CD14-positive monocyte (primary cell): ENCODE results near the gene CAMTA1. TPM values are rescaled to one million over a fixed set of nuclear protein-coding genes. Genes with fewer than 3 reads are reported as not detected.

Experiments used
- DNase-seq, 3 donors: peaks; one replicate each; pipeline ENCODE4 v3.0.0-alpha.2; 2011 to 2022
- H2AFZ ChIP-seq: 2 replicates; pipeline ENCODE4 v1.6.0; 2012; ENCODE audit warnings: mild to moderate bottlenecking, low read depth, low read length, inconsistent platforms; ENCODE audit not compliant: insufficient read depth, poor library complexity, severe bottlenecking
- H3K27ac ChIP-seq, 2 donors: 1 replicate in 1 of 2; 2 replicates in 1 of 2; pipeline ENCODE4 v1.5.1; 2012 to 2013; ENCODE audit warnings: low read length in 2 of 2, control low read depth in 1 of 2, inconsistent platforms in 1 of 2, low read depth in 1 of 2, mild to moderate bottlenecking in 1 of 2
- H3K27me3 ChIP-seq, 2 donors: one replicate each; pipeline versions ENCODE4 v1.6.0 to v1.6.1; 2011 to 2013; ENCODE audit warnings: low read length in 2 of 2; ENCODE audit not compliant: control insufficient read depth in 2 of 2, insufficient read depth in 2 of 2
- H3K36me3 ChIP-seq, 2 donors: replicated peaks in 1 of 2; 1 replicate in 1 of 2; 2 replicates in 1 of 2; pipeline versions ENCODE4 v1.5.1 to v1.6.1; 2012 to 2013; ENCODE audit warnings: low read length in 2 of 2, control low read depth in 1 of 2, inconsistent platforms in 1 of 2, mild to moderate bottlenecking in 1 of 2; ENCODE audit not compliant: insufficient read depth in 2 of 2, control insufficient read depth in 1 of 2
- H3K4me1 ChIP-seq, 2 donors: 1 replicate in 1 of 2; 2 replicates in 1 of 2; pipeline versions ENCODE4 v1.5.1 to v1.6.1; 2012 to 2013; ENCODE audit warnings: low read length in 2 of 2, control low read depth in 1 of 2, inconsistent platforms in 1 of 2, mild to moderate bottlenecking in 1 of 2, moderate library complexity in 1 of 2; ENCODE audit not compliant: insufficient read depth in 2 of 2, control insufficient read depth in 1 of 2
- H3K4me2 ChIP-seq: replicated peaks from 2 replicates; pipeline ENCODE3; 2012; ENCODE audit warnings: low read length, moderate library complexity, mild to moderate bottlenecking; ENCODE audit not compliant: poor library complexity, severe bottlenecking; ENCODE audit errors: extremely low read depth
- H3K4me3 ChIP-seq, 3 experiments: fragments of 200-600 bp in 1 of 3; sonication (generic) in 1 of 3; replicated peaks in 1 of 3; 1 replicate in 2 of 3; 2 replicates in 1 of 3; pipeline ENCODE4 v1.5.1; 2011 to 2013; ENCODE audit warnings: low read length in 3 of 3, mild to moderate bottlenecking in 3 of 3, control low read depth in 2 of 3, low read depth in 2 of 3, inconsistent platforms in 1 of 3, moderate library complexity in 1 of 3
- H3K79me2 ChIP-seq: 2 replicates; pipeline ENCODE4 v1.6.0; 2012; ENCODE audit warnings: mild to moderate bottlenecking, control low read depth, inconsistent platforms, low read length, moderate library complexity; ENCODE audit not compliant: insufficient read depth
- H3K9ac ChIP-seq: 2 replicates; pipeline ENCODE4 v1.6.0; 2017; ENCODE audit warnings: low read length, mild to moderate bottlenecking; ENCODE audit not compliant: insufficient read depth, poor library complexity, severe bottlenecking
- H3K9me3 ChIP-seq, 2 donors: replicated peaks in 1 of 2; 1 replicate in 1 of 2; 2 replicates in 1 of 2; pipeline versions ENCODE4 v1.5.1 to v1.6.1; 2012 to 2013; ENCODE audit warnings: low read length in 2 of 2, control low read depth in 1 of 2; ENCODE audit not compliant: control insufficient read depth in 1 of 2, insufficient read depth in 1 of 2
- H4K20me1 ChIP-seq: 2 replicates; pipeline ENCODE4 v1.6.0; 2012; ENCODE audit warnings: mild to moderate bottlenecking, low read length, control low read depth, moderate library complexity; ENCODE audit not compliant: insufficient read depth
- H3K27ac Mint-ChIP-seq, 7 donors: one replicate each; pipeline ENCODE4 v1.8.0; 2020; ENCODE audit warnings: mild to moderate bottlenecking in 7 of 7, mixed read lengths in 7 of 7, moderate library complexity in 6 of 7, inconsistent platforms in 2 of 7
- H3K27me3 Mint-ChIP-seq, 3 donors: one replicate each; pipeline ENCODE4 v1.8.0; 2021 to 2022; ENCODE audit warnings: low read depth in 3 of 3, mild to moderate bottlenecking in 3 of 3, mixed read lengths in 3 of 3, moderate library complexity in 3 of 3, inconsistent platforms in 1 of 3
- H3K36me3 Mint-ChIP-seq, 2 donors: one replicate each; pipeline ENCODE4 v1.8.0; 2020; ENCODE audit warnings: mixed read lengths in 2 of 2, inconsistent platforms in 1 of 2, mild to moderate bottlenecking in 1 of 2
- H3K4me1 Mint-ChIP-seq: one replicate; pipeline ENCODE4 v1.8.0; 2020; ENCODE audit warnings: mild to moderate bottlenecking, mixed read lengths
- H3K4me3 Mint-ChIP-seq, 2 donors: one replicate each; pipeline ENCODE4 v1.8.0; 2020; ENCODE audit warnings: mild to moderate bottlenecking in 2 of 2, mixed read lengths in 2 of 2, moderate library complexity in 1 of 2
- H3K9me3 Mint-ChIP-seq, 7 donors: one replicate each; pipeline ENCODE4 v1.8.0; 2020 to 2022; ENCODE audit warnings: mixed read lengths in 7 of 7, mild to moderate bottlenecking in 6 of 7, moderate library complexity in 6 of 7, inconsistent platforms in 2 of 7
- CTCF ChIP-seq: fragments of 200-600 bp; IDR thresholded peaks from one replicate; pipeline ENCODE4 v1.8.0; 2022; ENCODE audit warnings: antibody characterized with exemption, mild to moderate bottlenecking
- WGBS: methylation state at CpG from one replicate; pipeline ENCODE4 v1.1.5; 2013; ENCODE audit warnings: missing lambda C conversion rate; ENCODE audit not compliant: insufficient coverage; 5-methylcytosine and 5-hydroxymethylcytosine counted together
- intact Hi-C, 2 donors: fragments of 100-400 bp; cut with micrococcal nuclease; formaldehyde crosslinking; loops; one replicate each; pipeline versions ENCODE4 v1.15.0 to v1.15.1; 2023
- polyA plus RNA-seq, 3 donors: library from polyadenylated mRNA; depleted of rRNA in 1 of 3; unstranded in 2 of 3; stranded (reverse) in 1 of 3; fragments of 300-500 nt in 2 of 3; fragments of >200 nt in 1 of 3; fragmentation: Illumina TruSeq in 2 of 3; gene quantifications; 1 replicate in 2 of 3; 2 replicates in 1 of 3; pipeline ENCODE4 v1.2.3, GENCODE V29; 2012 to 2021

Gene CAMTA1
- polyA plus RNA-seq, 3 donors: 52.0 to 89.6 (median 78.3) TPM

- Histone ChIP-seq H3K4me1 (no peaks in the 10 kb centered on the region), H3K27ac (no peak overlapping the region), H3K79me2 (no peaks in the 10 kb centered on the region), H3K4me2 (no peak overlapping the region), H3K9me3 (peaks cover 5 to 14% of the 10 kb centered on the region in 2 donors), H4K20me1 (no peaks in the 10 kb centered on the region), H3K27me3 (no peaks in the 10 kb centered on the region), H3K9ac (no peak overlapping the region), H3K36me3 (no peaks in the 10 kb centered on the region), H3K4me3 (no peak overlapping the region), H2AFZ (no peak overlapping the region)
- 87% methylated on average over 13 of the region's 13 CpGs for WGBS
- no peaks in the 10 kb centered on the region for H3K36me3 Mint-ChIP-seq
- no peak for TF ChIP-seq CTCF
- no peak for DNase-seq
- H3K4me3 Mint-ChIP-seq: no peak overlapping the region
- H3K9me3 Mint-ChIP-seq: peaks cover 8 to 21% (median 12%) of the 10 kb centered on the region in 7 donors
- intact Hi-C loops: no loop called here
- no peak overlapping the region for H3K27ac Mint-ChIP-seq
- no peaks in the 10 kb centered on the region for H3K4me1 Mint-ChIP-seq
- H3K27me3 Mint-ChIP-seq: peaks cover 0 to 7% (median 5%) of the 10 kb centered on the region in 3 donors
Observed at GRCh38 chr1:7052701-7053100, 267.4 kb downstream of the CAMTA1 start.

- no peak for TF ChIP-seq CTCF
- intact Hi-C loops: no loop called here
- Histone ChIP-seq H4K20me1 (no peaks in the 10 kb centered on the region), H3K9me3 (no peaks in the 10 kb centered on the region), H3K27me3 (no peaks in the 10 kb centered on the region), H3K4me2 (no peak overlapping the region), H3K27ac (no peak overlapping the region), H2AFZ (no peak overlapping the region), H3K4me1 (no peaks in the 10 kb centered on the region), H3K9ac (no peak overlapping the region), H3K4me3 (no peak overlapping the region), H3K79me2 (no peaks in the 10 kb centered on the region), H3K36me3 (no peaks in the 10 kb centered on the region)
- H3K27ac Mint-ChIP-seq: no peak overlapping the region
- H3K4me3 Mint-ChIP-seq: no peak overlapping the region
- peaks cover 2 to 10% (median 5%) of the 10 kb centered on the region in 3 donors for H3K27me3 Mint-ChIP-seq
- peaks cover 0 to 2% (median 0%) of the 10 kb centered on the region in 7 donors for H3K9me3 Mint-ChIP-seq
- no peaks in the 10 kb centered on the region for H3K36me3 Mint-ChIP-seq
- H3K4me1 Mint-ChIP-seq: no peaks in the 10 kb centered on the region
- DNase-seq: no peak
- 92% methylated on average over 11 of the region's 12 CpGs for WGBS
Observed at GRCh38 chr1:7060745-7061144, 275.5 kb downstream of the CAMTA1 start.
